ENCODE measurements around the gene BCR. TPM values are rescaled to one million over a fixed set of nuclear protein-coding genes. Genes with fewer than 3 reads are reported as not detected.

The BCR gene
- total RNA-seq, 1 donor from 2014 or later = 109 TPM

DNA sequence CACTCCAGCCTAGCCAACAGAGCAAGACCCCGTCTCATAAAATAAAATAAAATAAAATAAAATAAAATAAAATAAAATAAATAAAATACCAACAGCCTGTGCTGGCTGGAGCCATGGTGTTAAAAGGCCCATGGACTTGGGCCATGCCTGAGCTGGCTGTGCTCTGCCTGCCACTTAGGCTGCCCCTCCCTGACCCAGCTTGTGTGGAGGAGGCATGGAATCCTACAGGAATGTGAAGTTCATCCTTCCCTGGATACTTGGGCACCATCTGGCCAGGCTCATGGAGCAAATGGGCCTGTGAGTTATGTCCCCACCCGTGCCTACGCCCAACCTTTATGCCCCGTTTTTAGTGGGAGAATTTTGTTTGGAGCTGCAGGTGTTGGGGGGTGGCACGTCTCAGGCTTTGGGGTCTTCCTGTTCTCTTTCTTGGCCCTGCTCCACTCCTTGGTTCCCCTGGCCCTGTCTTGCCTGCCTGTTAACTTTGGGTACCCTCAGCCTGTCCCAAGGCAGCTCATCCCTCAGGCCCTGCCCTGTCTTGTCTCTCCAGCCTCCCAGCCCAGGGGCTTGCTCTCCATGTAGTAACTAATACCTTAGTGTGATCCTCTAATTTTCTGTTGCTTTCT lies 51.3 kb downstream of the BCR start:
- no peak for DNase-seq (ENCODE audit: low read depth)

DNA sequence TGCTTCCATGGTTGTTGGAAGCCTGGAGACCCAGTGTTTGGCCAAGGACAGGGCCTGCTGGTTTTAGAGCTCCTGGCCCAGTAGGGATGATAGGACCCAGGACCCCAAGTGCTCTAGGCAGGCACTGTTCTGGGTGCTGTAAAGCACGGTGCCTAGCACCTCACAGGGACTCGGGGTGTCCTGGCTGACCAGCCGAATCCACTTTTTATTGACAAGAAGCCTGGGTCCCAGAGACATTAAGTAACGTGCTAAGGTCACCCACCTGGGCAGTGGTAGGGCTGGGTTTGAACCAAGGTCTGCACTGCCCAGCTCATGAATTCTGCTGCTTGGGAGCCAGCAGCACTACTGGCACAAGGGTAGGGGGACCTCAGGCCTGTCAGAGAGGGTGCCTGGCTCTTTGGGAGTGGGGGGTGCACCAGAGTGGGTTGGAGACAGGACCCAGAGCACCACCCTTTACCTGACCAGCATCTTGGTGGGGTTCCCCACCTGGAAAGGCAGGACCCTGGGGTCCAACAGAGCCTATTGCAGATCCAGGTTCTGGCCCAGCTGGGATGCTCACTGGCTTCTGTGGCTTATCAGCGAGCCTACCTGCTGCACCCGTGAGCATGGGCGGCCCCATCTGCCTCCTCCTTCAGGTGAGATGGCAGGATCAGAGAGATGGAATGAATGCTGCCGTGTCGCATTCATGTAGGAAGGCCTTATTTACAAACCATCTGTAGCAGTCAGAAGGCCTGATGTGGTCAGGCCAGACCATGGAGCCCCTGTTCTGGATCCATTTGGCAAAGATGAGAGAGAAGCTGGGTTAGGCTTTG lies 52.0 kb downstream of the BCR start:
- no peak for DNase-seq (ENCODE audit: low read depth)

DNA sequence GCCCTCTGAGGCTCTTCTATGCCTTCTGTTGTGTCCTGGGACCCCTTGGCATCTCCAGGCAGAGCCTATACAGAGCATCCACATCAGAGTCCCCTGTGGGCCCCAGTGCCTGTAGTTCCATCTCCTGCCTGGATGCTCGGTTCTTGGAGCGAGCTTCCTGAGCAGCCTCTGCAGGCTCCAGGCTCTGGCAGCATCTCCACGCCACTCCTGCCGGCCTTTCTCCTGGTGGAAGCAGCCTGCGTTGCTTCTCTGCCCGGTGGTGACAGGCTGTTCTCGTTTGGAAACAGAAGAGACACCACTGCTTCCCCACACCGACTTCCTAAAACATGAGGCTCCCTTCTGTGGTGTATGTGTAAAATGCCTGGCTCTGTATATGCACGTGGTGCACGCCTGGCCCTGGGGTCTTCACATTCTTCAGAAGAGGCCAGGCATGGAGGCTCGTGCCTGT lies 52.8 kb downstream of the BCR start:
- DNase-seq (ENCODE audit: low read depth) = no peak

DNA sequence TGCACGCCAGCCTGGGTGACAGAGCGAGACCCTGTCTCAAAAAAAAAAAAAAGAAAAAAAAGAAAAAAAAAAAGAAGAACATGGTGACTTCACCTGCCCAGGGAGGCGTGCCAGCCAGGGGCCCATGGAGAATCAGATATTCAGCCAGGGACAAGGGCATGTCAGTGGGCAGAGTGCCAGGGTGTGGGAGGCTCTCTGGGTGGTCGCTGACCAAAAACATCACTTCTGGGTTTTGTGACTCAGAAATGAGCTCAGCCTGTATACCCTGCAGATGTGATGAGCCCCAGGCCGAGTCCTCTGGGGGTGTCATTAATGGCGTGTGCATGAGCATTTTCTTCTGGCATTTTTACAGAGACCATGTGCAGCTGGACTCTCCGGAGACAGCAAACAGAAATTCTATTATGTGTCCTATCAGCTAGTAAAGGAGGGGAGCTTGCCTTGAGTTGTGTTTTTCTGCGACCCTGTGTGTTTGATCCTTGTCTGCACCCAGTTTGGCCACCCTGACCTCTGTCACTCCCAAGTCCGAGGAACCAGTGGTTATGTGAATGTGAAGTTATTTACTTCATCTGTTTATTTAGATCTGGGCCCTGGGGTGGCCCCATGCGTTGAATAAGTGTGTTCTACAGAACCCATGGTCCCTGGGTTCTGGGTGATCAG lies 53.6 kb downstream of the BCR start:
- no peak for DNase-seq (ENCODE audit: low read depth)

DNA sequence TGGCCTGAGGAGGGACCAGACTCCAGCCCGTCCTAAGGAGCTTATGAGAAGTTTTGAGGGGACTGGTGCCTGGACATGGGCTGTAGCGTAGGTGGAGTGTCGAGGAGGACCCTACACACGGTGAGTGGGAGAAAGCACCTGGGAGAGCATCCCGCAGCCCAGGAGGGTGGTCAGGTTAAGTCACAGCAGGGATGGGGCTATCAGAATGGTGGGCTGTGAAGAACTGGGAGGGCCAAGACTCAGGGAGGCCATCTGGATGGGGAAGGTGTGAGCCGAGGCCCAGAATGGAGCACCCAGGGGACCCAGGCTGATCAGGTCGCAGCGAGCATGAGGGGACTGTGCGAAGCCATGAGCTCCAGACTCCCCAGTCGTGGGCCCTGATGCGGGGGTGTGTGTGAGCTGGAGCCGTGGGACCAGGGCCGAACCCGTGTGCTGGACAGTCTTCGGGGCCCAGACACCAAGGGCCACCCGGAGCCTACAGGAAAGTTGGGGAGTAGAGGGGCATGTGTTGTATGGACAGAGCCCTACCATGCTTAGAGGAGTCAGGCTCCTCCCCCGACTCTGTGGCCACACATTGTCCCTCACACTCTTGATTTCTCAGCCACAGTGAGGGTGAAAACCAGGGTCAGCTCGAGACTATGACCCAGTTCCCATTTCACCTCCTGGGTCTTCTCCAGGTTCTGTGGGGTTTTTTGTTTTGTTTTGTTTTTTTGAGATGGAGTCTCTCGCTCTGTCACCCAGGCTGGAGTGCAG lies 54.3 kb downstream of the BCR start:
- no peak for DNase-seq (ENCODE audit: low read depth)

DNA sequence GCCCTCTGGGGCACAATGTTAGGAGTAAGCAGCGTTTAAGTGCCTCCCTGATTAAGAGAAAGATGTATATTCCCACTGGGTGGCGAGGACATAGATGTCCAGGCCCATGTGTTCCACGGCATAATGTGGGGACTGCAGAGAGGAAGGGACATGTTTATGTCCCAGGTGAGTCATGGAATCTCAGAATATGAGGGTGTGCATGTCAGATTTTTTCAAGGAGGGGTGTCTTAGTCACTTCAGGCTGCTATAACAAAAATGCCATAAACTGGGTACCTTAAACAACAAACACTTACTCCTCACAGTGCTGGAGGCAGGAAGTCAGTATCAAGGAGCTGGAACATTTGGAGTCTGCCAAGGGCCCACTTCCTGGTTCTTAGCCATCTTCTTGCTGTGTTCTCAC lies 55.1 kb downstream of the BCR start:
- no peak for DNase-seq (ENCODE audit: low read depth)

DNA sequence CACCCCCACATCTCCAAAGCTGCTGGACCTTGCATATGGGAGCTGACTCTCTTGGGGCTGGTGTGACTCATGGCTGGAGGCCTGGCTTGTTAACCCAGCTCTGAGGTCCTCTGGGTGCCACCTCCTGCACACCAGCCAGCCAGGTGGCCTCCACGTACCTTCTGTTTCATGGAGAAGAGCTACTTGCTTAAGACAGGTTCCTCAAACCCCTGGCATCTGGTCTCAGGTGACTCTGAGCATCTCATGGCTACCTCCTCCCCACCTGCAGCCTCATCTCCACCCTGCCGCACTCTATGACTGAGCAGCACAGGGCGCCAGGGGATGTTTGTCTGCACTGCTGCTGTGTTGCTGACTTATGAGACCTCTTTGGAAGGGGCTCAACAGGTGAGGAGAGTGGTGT lies 55.7 kb downstream of the BCR start:
- DNase-seq (ENCODE audit: low read depth) = no peak

DNA sequence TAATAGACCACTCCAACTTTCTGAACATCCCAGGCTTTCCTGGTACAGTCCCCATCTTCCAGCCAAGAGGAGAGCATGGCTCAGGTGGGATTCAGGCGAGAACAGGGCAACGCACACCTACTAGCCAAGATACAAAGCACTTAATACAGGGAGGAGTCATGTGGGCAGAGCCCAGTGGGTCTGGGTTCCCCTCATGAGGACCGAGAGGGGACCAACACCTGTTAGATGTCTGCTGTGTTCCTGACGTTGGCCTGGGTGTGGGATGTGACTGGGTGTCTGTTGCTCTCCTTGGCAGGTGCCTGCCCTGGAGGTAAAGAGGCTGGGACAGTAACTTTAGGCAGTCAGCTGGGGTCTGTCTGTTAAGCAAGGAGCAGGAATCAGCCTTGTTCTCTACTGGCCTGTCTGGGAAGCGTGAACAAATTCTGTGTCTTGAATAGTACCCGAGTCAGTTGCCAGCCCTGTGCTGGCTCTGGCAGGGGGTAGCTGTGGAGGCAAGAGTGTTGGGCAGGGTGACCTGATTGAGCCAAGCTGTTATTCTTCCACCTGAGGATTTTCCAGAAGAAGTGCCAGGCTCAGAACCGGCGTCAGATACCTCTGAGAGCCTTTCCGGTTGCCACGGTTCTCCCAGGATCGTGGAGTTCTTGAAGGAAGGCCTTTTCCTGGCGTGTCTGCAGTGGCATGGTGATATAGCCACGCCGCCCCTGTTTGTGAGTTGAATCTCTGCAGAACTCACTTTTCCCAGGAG lies 56.3 kb downstream of the BCR start:
- DNase-seq (ENCODE audit: low read depth) = no peak

DNA sequence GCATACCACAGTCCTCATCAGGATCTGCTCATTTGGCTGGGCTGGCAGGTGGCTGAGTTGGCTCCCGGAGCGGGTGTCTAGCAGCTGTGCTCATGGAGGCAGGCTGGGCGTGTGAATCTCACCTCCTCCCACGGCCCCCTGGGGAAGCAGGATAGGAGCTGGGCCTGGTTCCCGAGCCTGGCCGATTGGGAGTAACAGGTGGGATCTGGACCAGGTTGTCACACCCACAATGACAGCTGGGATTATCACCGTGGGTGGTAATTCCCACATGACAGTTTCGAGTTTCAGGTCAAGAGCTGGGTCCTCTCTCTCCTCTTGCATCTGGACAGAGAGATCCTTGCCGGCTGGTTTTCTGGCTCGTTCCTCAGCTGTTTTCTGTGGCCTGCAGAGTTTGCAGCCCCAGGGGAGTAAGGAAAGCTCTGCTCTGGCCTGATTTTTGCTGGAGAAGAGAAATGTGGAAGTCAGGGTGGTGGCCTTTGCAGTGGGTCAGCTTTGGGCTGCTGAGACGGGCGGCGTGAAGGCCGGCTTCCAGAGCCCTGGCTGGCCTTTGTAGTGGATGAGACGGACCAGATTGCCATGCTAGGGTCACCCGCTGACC lies 57.0 kb downstream of the BCR start:
- no peak for DNase-seq (ENCODE audit: low read depth)

DNA sequence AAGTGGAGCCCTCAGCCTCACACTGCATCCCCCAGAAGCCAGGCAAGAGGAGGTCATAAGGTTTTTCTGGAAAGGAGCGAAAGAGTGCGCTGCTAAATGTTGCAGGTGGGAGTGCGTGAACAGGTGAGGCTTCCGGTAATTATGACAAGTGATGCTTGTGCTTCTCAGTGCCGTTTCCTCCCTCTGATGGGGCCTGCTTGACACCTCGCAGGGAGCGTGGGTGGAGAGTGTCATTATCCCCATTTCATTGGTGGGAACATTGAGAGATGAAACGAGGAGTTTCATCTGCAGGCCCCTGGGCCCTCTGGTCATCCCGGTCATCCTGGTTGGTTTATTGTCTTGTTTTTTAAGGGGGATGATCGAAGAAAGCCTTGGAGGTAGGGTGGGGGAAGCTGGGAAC lies 57.5 kb downstream of the BCR start:
- no peak for DNase-seq (ENCODE audit: low read depth)

DNA sequence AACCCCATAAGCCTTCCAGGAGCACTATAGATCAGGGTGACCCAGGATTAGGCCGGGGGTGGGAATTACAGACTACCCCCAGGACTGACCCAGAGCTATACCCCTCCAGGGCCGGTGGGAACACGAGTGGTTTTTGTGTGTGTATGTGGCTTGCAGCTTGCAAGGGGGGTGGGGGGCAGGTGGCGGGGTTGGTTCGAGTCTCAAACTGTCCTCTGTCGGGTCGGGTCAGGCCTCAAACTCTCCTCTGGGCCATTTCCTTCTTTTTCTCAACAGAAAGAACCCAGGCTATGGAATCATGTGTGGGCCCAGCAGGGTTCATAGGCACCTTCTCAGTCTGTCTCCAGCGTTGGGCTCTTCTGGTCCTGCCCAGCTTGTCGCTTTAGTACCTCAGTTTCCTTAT lies 58.4 kb downstream of the BCR start:
- DNase-seq (ENCODE audit: low read depth) = no peak

DNA sequence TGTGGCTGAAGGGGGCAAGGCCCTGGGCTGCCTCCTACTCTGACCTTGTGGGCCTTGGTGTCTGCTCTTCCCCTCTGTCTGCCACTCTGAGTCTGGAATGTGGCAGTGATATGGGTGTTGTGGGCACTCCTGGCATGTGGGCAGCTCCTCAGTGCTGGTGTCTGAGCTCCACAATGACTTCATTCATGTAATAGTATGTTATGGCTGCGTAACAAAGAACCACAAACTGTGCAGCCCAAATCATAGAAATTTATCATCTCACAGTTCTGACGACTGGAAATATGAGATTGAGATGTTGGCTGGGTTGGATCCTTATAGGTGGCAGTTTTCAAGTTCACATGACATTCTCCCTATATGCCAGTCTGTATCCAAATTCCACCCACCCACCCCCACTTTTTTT lies 59.1 kb downstream of the BCR start:
- DNase-seq (ENCODE audit: low read depth) = no peak

DNA sequence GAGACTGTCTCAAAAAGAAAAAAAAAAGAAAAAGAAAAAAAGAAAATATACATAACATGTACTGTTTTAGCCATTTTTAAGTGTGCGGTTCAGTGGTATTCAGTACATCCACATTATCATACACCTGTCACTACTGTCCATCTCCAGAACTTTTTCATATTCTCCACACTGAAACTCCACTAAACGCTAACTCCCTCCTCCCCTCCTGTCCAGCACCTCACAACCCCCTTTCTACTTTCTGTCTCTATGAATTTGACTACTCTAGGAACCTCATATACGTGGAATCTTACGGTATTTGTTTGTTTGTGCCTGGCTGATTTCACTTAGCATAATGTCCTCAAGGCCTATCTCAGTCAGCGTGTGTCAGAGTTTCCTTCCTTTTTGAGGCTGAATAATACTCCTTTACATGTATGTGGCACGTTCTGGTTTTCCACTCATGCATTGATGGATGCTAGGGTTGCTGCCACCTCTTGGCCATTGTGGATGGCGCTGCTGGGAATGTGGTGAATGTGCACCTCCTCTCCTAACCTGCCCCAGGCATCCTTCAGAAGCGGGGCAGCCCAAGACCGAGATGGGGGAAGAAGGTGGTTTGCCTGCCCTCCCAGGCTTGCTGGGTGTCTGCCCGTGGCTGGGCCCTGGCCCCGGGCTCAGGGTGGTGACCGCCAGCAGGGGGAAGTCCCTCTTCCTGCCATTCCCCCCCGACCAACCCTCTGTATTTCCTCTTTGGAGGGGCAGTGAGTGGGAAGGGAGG lies 60.5 kb downstream of the BCR start:
- peak; percentile 41 for DNase-seq (ENCODE audit: low read depth)

DNA sequence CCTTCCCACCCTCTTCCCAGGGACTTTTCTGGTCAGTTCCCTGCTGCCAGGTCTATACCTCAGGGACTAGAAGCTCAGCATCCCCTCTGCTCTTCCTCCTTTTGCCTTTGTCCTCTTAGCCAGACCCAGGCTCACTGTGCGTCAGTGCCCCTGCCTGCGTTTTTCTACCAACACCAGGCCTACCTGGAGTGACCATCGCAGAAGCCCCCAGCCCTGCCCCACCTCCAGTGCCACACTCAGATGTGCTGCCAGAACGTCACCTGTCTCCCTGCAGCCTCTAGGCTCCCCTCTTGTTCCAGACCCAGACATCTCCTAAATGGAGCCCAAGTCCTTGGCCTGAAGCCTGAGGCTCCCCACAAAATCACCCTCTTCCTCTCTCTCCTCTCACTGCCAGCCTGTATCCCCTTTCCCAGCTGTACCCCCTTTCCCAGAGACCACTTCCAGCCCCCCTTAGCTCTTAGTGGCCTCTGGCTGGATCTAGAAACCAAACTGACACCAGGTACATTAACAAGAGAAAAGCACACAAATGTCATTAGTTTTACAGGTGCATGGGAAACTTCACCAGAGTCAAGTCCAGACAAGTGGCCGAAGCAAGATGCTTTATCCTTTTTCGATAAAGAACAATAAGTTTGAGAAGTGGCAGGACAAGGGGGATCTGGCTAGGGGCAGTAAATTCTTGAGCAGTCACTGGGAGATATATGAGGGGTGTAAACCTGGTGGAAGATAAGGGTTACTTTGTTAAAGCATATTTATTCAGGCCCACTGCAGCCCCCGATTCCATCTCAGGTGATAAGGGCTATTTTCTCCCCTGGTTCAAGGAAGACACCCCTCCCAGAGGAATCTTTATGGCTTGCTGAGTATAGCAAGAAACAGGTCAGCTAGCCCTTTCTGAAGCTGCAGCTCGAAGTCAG lies 61.5 kb downstream of the BCR start:
- no peak for DNase-seq (ENCODE audit: low read depth)

DNA sequence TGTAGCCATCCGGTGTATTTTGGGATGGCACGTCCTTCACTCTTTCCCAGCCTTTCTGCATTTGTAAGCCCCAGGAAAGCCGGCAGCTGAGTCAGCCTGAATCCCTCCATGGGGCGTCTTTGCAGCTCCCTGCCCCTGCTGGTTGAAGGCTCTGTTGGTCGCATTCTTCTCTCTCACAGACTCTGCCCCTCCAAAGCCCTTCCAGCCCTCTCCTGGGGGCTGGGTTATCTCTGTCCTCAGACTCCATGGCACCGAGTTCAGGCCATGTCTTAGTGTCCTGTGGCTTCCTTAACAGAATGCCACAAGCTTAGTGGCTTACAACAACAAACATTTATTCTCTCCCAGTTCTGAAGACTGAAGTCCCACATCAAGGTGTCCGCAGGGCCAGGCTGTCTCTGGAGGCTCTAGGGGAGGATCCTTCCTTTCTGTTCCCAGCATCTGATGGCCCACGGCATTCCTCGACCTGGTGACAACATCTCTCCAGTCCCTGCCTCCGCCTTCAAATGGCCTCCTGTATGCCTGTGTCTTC lies 62.2 kb downstream of the BCR start:
- no peak for DNase-seq (ENCODE audit: low read depth)

DNA sequence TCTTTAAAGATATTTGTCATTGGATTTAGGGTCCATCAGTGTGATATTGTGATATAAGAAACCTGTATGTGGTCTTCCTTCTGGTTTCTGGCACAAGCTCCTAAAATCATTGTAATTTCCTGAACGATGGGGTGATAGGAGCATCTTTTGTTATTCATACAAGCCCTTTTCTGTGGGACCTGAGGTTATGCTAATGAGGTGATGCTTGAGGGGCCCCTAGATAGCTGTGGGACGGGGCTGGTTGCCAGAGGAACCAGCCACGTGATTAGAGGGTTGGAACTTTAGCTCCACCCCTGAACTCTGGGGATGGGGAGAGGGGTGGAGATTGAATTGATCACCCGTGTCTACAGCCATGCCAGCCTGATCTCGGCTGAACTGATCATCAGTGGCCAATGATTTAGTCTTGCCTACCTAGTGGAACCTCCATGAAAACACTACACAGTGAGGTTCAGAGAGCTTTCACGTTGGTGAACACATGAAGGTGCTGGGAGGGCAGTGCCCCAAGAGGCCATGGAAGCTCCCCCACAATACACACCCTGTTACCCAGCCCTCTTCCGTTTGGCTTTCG lies 62.8 kb downstream of the BCR start:
- no peak for DNase-seq (ENCODE audit: low read depth)

DNA sequence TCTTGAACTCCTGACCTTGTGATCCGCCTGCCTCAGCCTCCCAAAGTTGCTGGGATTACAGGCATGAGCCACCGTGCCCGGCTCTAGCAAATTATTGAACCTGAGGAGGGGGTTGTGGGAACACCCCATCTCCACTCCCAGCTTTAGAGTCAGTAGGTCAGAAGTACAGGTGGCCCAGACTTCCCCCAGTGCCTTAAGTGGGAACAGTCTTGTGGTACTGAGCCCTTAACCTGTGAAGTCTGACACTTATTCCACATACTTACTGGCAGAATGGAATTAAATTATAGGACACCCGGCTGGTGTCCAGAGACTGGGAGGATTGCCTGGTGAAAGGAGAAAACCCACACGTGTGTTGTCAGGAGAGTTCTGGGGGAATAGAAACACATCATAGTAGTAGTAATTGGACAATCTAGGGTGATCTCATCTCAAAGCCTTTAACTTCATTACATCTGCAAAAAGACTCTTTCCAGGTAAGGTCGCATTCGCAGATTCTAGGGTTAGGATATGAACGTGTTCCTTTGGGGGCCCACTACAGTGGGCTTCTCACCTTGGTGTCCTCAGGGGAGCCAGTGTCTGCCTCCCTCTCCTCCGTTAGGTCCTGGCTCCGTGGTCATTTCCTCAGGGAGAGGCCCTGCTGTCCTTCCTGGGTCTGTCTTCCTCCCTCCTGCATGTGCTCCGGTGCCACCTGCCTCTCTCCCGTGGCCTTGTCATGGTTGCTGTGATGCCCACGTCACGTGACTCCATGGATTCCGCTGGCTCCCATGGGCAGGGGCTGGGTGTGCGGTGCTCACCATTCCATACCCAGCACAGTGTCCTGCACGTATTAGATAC lies 63.8 kb downstream of the BCR start:
- no peak for DNase-seq (ENCODE audit: low read depth)

DNA sequence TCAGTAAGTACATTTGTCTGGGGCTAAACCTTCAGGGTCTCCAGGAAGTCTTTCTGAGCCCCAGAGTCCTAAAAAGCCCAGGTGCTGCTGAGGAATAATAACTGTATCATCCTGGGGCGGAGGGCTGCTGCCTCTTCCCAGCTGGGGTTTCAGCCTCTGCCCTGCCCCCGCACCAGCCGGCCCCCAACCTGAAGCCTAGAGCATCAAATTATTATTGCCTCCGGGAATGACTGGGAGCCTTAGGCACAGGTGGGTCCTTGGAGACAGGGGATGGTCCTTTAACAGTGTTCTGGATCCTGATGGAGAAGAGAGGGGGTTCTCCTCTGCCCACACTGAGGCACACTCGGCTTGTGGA lies 64.4 kb downstream of the BCR start:
- no peak for DNase-seq (ENCODE audit: low read depth)
